Ovary (tissue), 3 donors: ENCODE data around the gene CA10.

Source experiments
- CTCF ChIP-seq, 3 donors: fragments of 450-650 bp in 2 of 3; fragments of 200-600 bp in 1 of 3; IDR thresholded peaks; one replicate each; pipeline versions ENCODE4 v1.5.1 to v1.8.0; 2016 to 2022; ENCODE audit warnings: antibody characterized with exemption in 3 of 3, mild to moderate bottlenecking in 1 of 3
- POLR2A ChIP-seq: fragments of 450-650 bp; IDR thresholded peaks from one replicate; pipeline ENCODE4 v1.6.1; 2017; ENCODE audit warnings: antibody characterized with exemption, mild to moderate bottlenecking, moderate library complexity
- donor health status: DM: no; HTN: no; CAD: no.

- TF ChIP-seq CTCF (IDR thresholded peaks at IDR 0.05) (no peak), POLR2A (no peak)
Measured at GRCh38 chr17:51908841-51909537, 249.5 kb downstream of the CA10 start.
